Ovary (tissue), 9 donors: ENCODE data around the gene KLK10. TPM values are rescaled to one million over a fixed set of nuclear protein-coding genes. Genes with fewer than 3 reads are reported as not detected.
"Not testable (repeated sequence)": the region's sequence is repeated elsewhere in the genome, so short reads cannot be mapped to it uniquely, and the experiment has no call there.

ENCODE experiments used
- DNase-seq, 5 donors: peaks; one replicate each; pipeline ENCODE4 v3.0.0-alpha.2; 2019 to 2020
- H3K27ac ChIP-seq, 2 donors: fragments of 200-600 bp; one replicate each; pipeline versions ENCODE4 v1.5.1 to v1.8.0; 2019 to 2022
- H3K27me3 ChIP-seq: fragments of 200-600 bp; one replicate; pipeline ENCODE4 v1.8.0; 2022
- H3K36me3 ChIP-seq: fragments of 200-600 bp; sonication (generic); one replicate; pipeline ENCODE4 v1.5.1; 2019
- H3K4me1 ChIP-seq: one replicate; pipeline ENCODE4 v1.8.1; 2013; ENCODE audit warnings: mild to moderate bottlenecking, moderate library complexity; ENCODE audit not compliant: insufficient read depth
- H3K4me3 ChIP-seq: fragments of 200-600 bp; sonication (generic); one replicate; pipeline ENCODE4 v1.5.1; 2017
- H3K9me3 ChIP-seq, 2 donors: fragments of 200-600 bp in 1 of 2; sonication (generic) in 1 of 2; one replicate each; pipeline versions ENCODE4 v1.5.1 to v1.8.1; 2013 to 2019; ENCODE audit warnings: mild to moderate bottlenecking in 1 of 2, moderate library complexity in 1 of 2
- EP300 ChIP-seq: sonication (generic); formaldehyde crosslinking; IDR thresholded peaks from one replicate; pipeline ENCODE4 v1.6.1; 2017; ENCODE audit warnings: antibody characterized with exemption
- POLR2A ChIP-seq: fragments of 450-650 bp; IDR thresholded peaks from one replicate; pipeline ENCODE4 v1.6.1; 2017; ENCODE audit warnings: antibody characterized with exemption, mild to moderate bottlenecking, moderate library complexity
- WGBS, 3 donors: extraction: QIAGEN DNeasy Blood & Tissue Kit in 1 of 3; methylation state at CpG; one replicate each; pipeline versions ENCODE4 v1.1.5 to v1.1.7; 2013 to 2017; 5-methylcytosine and 5-hydroxymethylcytosine counted together
- intact Hi-C, 4 donors: fragments of 100-400 bp; cut with DNase I; formaldehyde crosslinking; loops; one replicate each; pipeline versions ENCODE4 v1.11.0 to v1.15.1; 2022 to 2023
- polyA plus RNA-seq, 2 donors: library from polyadenylated mRNA; stranded (reverse); fragments of 200-250 nt in 1 of 2; fragments of 350-450 nt in 1 of 2; fragmentation: Illumina TruSeq in 1 of 2; extraction: RNeasy Lipid Tissue Mini Kit (QIAGEN cat#74804) in 1 of 2; gene quantifications; one replicate each; pipeline ENCODE4 v1.2.3, GENCODE V29; 2013 to 2014
- total RNA-seq, 7 donors: library from RNA; depleted of rRNA in 2 of 7; stranded (reverse); fragments of >200 nt in 2 of 7; fragmentation: NEBNext Ultra II Directional in 3 of 7; extraction: Animal tissue kit (Norgen Biotek cat#: 25700) in 3 of 7; gene quantifications; one replicate each; pipeline versions ENCODE4 v1.1.0 to v1.2.4, GENCODE V29; 2016 to 2023
- TF ChIP-seq, protein P1 (sequence below), 3 donors: fragments of 450-650 bp in 2 of 3; fragments of 200-600 bp in 1 of 3; IDR thresholded peaks; one replicate each; pipeline versions ENCODE4 v1.5.1 to v1.8.0; 2016 to 2022; ENCODE audit warnings: antibody characterized with exemption in 3 of 3, mild to moderate bottlenecking in 1 of 3
- donor health status: DM: no; HTN: no; CAD: no; lungs with moderate emphysema.
- donor health status: DM: no; HTN: no; CAD: no.
- donor health status: Bipolar disorder and iron deficiency.
- donor health status: DM: yes; HTN: yes; CAD: no.
- donor health status: DM: no; HTN: no; CAD: no.
- donor health status: DM: yes; HTN: yes; CAD: no.

The KLK10 gene
- total and polyA plus RNA-seq, 9 donors = 6.9 to 59.1 (median 16.5) TPM

DNA sequence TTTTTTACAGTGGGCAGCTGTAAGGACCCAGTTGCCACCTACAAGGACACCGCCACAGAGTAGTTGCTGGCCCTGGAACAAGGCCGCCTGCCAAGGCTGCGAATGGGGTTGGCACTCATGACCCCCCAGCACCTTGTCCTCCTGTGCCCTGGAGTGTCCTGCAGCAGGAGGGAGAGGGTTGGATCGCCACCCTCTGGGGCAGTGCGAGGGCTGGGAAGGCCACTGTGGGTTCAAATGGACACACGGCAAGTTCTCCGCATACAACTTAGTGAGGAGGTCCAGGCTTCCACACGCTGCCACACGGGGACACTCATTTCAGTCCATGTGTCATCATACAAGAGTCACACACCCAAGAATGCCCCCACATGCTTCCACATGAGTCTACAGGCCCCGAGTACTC, 19.1 kb downstream of the KLK10 start:
- Histone ChIP-seq H3K9me3 (no peaks in the 10 kb centered on the region), H3K4me3 (no peak overlapping the region), H3K4me1 (no peaks in the 10 kb centered on the region), H3K36me3 (no peaks in the 10 kb centered on the region), H3K27me3 (no peaks in the 10 kb centered on the region), H3K27ac (no peak overlapping the region)
- TF ChIP-seq EP300 = no peak
- TF ChIP-seq POLR2A = no peak
- TF ChIP-seq, protein P1, sequence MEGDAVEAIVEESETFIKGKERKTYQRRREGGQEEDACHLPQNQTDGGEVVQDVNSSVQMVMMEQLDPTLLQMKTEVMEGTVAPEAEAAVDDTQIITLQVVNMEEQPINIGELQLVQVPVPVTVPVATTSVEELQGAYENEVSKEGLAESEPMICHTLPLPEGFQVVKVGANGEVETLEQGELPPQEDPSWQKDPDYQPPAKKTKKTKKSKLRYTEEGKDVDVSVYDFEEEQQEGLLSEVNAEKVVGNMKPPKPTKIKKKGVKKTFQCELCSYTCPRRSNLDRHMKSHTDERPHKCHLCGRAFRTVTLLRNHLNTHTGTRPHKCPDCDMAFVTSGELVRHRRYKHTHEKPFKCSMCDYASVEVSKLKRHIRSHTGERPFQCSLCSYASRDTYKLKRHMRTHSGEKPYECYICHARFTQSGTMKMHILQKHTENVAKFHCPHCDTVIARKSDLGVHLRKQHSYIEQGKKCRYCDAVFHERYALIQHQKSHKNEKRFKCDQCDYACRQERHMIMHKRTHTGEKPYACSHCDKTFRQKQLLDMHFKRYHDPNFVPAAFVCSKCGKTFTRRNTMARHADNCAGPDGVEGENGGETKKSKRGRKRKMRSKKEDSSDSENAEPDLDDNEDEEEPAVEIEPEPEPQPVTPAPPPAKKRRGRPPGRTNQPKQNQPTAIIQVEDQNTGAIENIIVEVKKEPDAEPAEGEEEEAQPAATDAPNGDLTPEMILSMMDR (IDR thresholded peaks at IDR 0.05) = no peak
- 80 to 84% (median 82%) methylated on average over 10 of the region's 10 CpGs for WGBS, 3 donors
- intact Hi-C loops = no loop called here
- no peak for DNase-seq

DNA sequence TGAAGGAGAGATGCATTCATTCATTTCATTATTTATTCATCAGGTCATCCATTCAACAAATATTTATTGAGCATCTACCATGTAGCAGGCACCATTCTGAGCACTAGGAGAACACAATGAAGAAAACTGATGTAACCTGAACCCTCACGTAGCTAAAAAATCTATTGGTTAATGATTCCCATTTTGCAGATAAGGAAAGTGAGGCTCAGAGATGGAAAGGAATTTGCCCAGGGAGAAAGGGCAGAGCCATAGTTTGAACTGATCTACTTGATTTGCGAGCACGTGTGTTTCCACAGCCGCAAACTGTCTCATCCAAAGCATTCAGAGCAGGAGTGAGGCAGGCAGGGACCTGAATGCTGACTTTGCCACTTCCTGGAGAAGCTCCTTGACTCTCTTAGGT, 20.8 kb downstream of the KLK10 start:
- DNase-seq = no peak
- WGBS, 3 donors = 59 to 65% (median 64%) methylated on average over 4 of the region's 4 CpGs
- intact Hi-C loops = no loop called here
- no peaks in the 10 kb centered on the region for H3K9me3 ChIP-seq
- no peak for TF ChIP-seq POLR2A
- no peak for TF ChIP-seq EP300
- TF ChIP-seq, protein P1 (IDR thresholded peaks at IDR 0.05) = no peak
- no peak overlapping the region for H3K27ac ChIP-seq
- H3K27me3 ChIP-seq = no peaks in the 10 kb centered on the region
- no peaks in the 10 kb centered on the region for H3K4me1 ChIP-seq
- no peaks in the 10 kb centered on the region for H3K36me3 ChIP-seq
- H3K4me3 ChIP-seq = no peak overlapping the region

DNA sequence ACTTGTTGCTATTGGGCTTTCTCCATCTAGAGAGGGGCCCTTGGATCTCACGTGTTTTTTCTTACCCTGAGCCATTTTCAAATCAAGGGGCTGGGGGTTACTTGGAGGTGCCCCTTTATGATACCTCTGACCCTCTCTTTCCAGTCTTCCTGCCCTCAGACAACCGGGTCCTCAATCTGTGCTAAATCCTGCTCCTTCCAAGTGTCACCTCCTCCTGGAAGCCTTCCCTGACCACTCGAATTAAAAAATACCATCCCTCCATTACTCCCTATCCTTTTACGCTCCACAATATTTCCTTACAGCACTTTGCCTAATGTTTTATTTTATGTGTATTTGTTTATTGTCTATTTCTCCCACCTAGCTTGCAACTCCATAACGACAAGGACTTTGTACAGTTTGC, 21.4 kb downstream of the KLK10 start:
- no peak overlapping the region for H3K27ac ChIP-seq
- no peaks in the 10 kb centered on the region for H3K4me1 ChIP-seq
- H3K36me3 ChIP-seq = no peaks in the 10 kb centered on the region
- no peaks in the 10 kb centered on the region for H3K9me3 ChIP-seq
- WGBS, 3 donors = 46 to 62% (median 53%) methylated on average over 5 of the region's 5 CpGs
- DNase-seq = no peak
- TF ChIP-seq EP300 (no peak), POLR2A (no peak)
- TF ChIP-seq, protein P1 (IDR thresholded peaks at IDR 0.05) = no peak
- no peak overlapping the region for H3K4me3 ChIP-seq
- intact Hi-C loops = no loop called here
- no peaks in the 10 kb centered on the region for H3K27me3 ChIP-seq

GRCh38 chr19:50994129-50994528, 25.4 kb downstream of the KLK10 start:
- no peak for TF ChIP-seq EP300
- TF ChIP-seq, protein P1 (IDR thresholded peaks at IDR 0.05) = no peak
- no peak for TF ChIP-seq POLR2A
- no peak overlapping the region for H3K4me3 ChIP-seq
- no peaks in the 10 kb centered on the region for H3K9me3 ChIP-seq
- H3K27me3 ChIP-seq = no peaks in the 10 kb centered on the region
- H3K27ac ChIP-seq = no peak overlapping the region
- 65 to 80% (median 67%) methylated on average over 2 of the region's 2 CpGs for WGBS, 3 donors
- intact Hi-C loops = no loop called here
- DNase-seq = no peak
- H3K36me3 ChIP-seq = no peaks in the 10 kb centered on the region
- no peaks in the 10 kb centered on the region for H3K4me1 ChIP-seq

DNA sequence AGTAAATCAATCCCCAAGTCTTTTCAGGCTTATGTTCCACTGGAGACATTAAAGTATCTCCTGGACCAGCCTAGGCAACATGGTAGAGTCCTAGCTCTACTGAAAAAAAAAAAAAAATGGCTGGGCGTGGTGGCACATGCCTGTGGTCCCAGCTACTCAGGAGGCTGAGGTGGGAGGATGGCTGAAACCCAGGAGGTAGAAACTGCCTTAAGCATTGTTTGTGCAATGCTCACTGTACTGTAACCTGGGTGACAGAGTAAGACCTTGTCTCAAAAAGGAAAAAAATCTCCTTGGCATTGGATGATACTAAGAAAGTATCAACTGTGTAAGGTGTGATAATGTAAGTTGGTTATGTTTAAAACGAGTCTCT, 26.9 kb downstream of the KLK10 start:
- TF ChIP-seq POLR2A (no peak), EP300 (no peak)
- TF ChIP-seq, protein P1 (IDR thresholded peaks at IDR 0.05) = no peak
- no peak overlapping the region for H3K27ac ChIP-seq
- 55 to 57% (median 57%) methylated on average over 2 of the region's 2 CpGs for WGBS, 3 donors
- H3K36me3 ChIP-seq = no peaks in the 10 kb centered on the region
- H3K27me3 ChIP-seq = no peaks in the 10 kb centered on the region
- no peak for DNase-seq
- H3K4me3 ChIP-seq = no peak overlapping the region
- no peaks in the 10 kb centered on the region for H3K9me3 ChIP-seq
- no peaks in the 10 kb centered on the region for H3K4me1 ChIP-seq
- intact Hi-C loops = no loop called here

GRCh38 chr19:50984416-50984815, 35.1 kb downstream of the KLK10 start:
- H3K4me3 ChIP-seq, intact Hi-C loops, H3K36me3 ChIP-seq, H3K4me1 ChIP-seq, H3K27ac ChIP-seq, DNase-seq, H3K27me3 ChIP-seq, H3K9me3 ChIP-seq: not testable (repeated sequence)
- whole genome bisulfite sequencing, 3 donors = 80 to 84% (median 81%) methylated on average over 14 of the region's 14 CpGs
